Measurements from ENCODE around the gene PFN1. TPM values are rescaled to one million over a fixed set of nuclear protein-coding genes. Genes with fewer than 3 reads are reported as not detected.
A peak's percentile ranks its signal among the peaks of the same experiment; 100 is the strongest.

Gene PFN1
- total and polyA plus RNA-seq, 2 of the 8 experiments (the other 6 are each of a cell fraction or from before 2014, with no cell fraction given): 1,355 to 1,949 TPM

GRCh38 chr17:4939796-4940554 is 8.4 kb downstream of the PFN1 start, which contains the start of the genes RNF167 and SLC25A11:
Gene RNF167 (plus strand): TSS chr17:4940268. CDS start chr17:4940910, 642 bp downstream.
Gene SLC25A11 (minus strand): TSS chr17:4940046. CDS start chr17:4939910, 136 bp downstream.
- H3K9ac ChIP-seq (replicated peaks in 1 of 4; ENCODE audit: extremely low read depth in 1 of 4, low read depth in 3 of 4, low read length in 3 of 4): peak within 1 kb of the TSS; percentile 82 to 99 (median 92)
- peaks cover 9% of the 10 kb centered on the region for H3K79me1 ChIP-seq (ENCODE audit: low read depth, low read length)
- H3K4me1 ChIP-seq (replicated peaks in 1 of 4; ENCODE audit: control insufficient read depth in 3 of 4, insufficient read depth in 4 of 4, low read length in 3 of 4): peaks cover 0 to 11% (median 6%) of the 10 kb centered on the region in 4 experiments; a peak in 5 of 7 replicates
- H3K27ac ChIP-seq (ENCODE audit: low read depth, low read length): peak within 1 kb of the TSS; percentile 88
- FAIRE-seq (peak; percentile 96), DNase-seq (ENCODE audit: low read depth in 1 of 2, low spot score in 2 of 2) (peak; percentile 91 to 95)
- peak within 1 kb of the TSS; percentile 91 for H4K5ac ChIP-seq (ENCODE audit: insufficient read length, low read depth, low read length)
- H3K79me2 ChIP-seq (ENCODE audit: control insufficient read depth in 1 of 2, insufficient read depth in 2 of 2, low read length in 2 of 2): peaks cover 0 to 39% of the 10 kb centered on the region in 2 experiments; a peak in 3 of 4 replicates
- H3K18ac ChIP-seq (ENCODE audit: extremely low read depth, low read length): peak within 1 kb of the TSS; percentile 83
- peaks cover 15 to 35% (median 26%) of the 10 kb centered on the region in 4 experiments for H3K36me3 ChIP-seq (ENCODE audit: control insufficient read depth in 2 of 4, insufficient read depth in 4 of 4, low read length in 3 of 4)
- H3K4me2 ChIP-seq (ENCODE audit: insufficient read depth in 1 of 2, low read depth in 2 of 2, low read length in 2 of 2): peak within 1 kb of the TSS; percentile 93 to 96
- ChIA-PET POLR2A (ENCODE audit: partially characterized antibody) (interaction anchor here (0.7 to 27.4 kb wide), 22 partner anchors 11 to 230 kb away, joined by 3 to 987 read pairs (median 6); partner anchors contain the start of genes ARRB2, C17orf107, CAMTA2 and CHRNE), CTCF (ENCODE audit: partially characterized antibody) (interaction anchor here (0.8 to 5.9 kb wide), 14 partner anchors 9 to 59 kb away, joined by 3 to 26 read pairs (median 4); partner anchors contain the start of genes CHRNE, ENO3 and SPAG7)
- peak within 1 kb of the TSS; percentile 97 for H4K8ac ChIP-seq (ENCODE audit: extremely low read depth, insufficient read depth, low read length)
- peak within 1 kb of the TSS; percentile 85 for H4K91ac ChIP-seq (replicated peaks; ENCODE audit: insufficient read length, low read length)
- H3K14ac ChIP-seq (ENCODE audit: insufficient read length): no peak within 1 kb of the TSS
- H4K20me1 ChIP-seq (replicated peaks in 1 of 2; ENCODE audit: control insufficient read depth in 1 of 2, insufficient read depth in 2 of 2, low read length in 2 of 2): peaks cover 0 to 8% of the 10 kb centered on the region in 2 experiments
- peak within 1 kb of the TSS; percentile 97 for H2BK5ac ChIP-seq (ENCODE audit: low read depth, low read length)
- no peak within 1 kb of the TSS for H3K23ac ChIP-seq (ENCODE audit: insufficient read length)
- H2BK20ac ChIP-seq (ENCODE audit: low read length): no peak within 1 kb of the TSS
- peak within 1 kb of the TSS; percentile 85 to 94 (median 90) for H3K4me3 ChIP-seq (ENCODE audit: extremely low read depth in 1 of 4, insufficient read depth in 2 of 4, low read depth in 3 of 4, low read length in 4 of 4)
- H2BK12ac ChIP-seq (ENCODE audit: low read depth, low read length): peak within 1 kb of the TSS; percentile 39; the same call in 1 of the 2 replicates
- WGBS, 2 experiments (ENCODE audit: extremely low coverage in 1 of 2, insufficient coverage in 1 of 2, insufficient read length in 1 of 2, insufficient replicate concordance in 2 of 2, low coverage in 1 of 2, low lambda C conversion rate in 2 of 2, missing lambda C conversion rate in 1 of 2): 1% methylated on average over 71 of the region's 72 CpGs; no CpG with 5 or more reads in 1 of the 2 experiments
- H3K9me3 ChIP-seq (ENCODE audit: insufficient read depth in 2 of 2, low read depth in 1 of 2, low read length in 1 of 2): no peaks in the 10 kb centered on the region
- no peaks in the 10 kb centered on the region for H3K27me3 ChIP-seq (replicated peaks in 1 of 4; ENCODE audit: control insufficient read depth in 3 of 4, extremely low read depth in 1 of 4, insufficient read depth in 3 of 4, low read length in 3 of 4)
- H3K23me2 ChIP-seq (ENCODE audit: low read depth, low read length): peaks cover 19% of the 10 kb centered on the region
- 0 out of 2 replicates have a peak within 1 kb of the TSS, but pooled peaks have one; percentile 46 for H2BK15ac ChIP-seq (ENCODE audit: low read length)
- H2AFZ ChIP-seq (ENCODE audit: low read length): 0 out of 2 replicates have a peak within 1 kb of the TSS, but pooled peaks have one; percentile 6
- H2AK5ac ChIP-seq (ENCODE audit: low read depth, low read length): peak within 1 kb of the TSS; percentile 28; the same call in 1 of the 2 replicates
- H3K4ac ChIP-seq (replicated peaks; ENCODE audit: insufficient read length, low read depth, low read length): peak within 1 kb of the TSS; percentile 16
- H2BK120ac ChIP-seq (replicated peaks; ENCODE audit: low read depth, low read length): no peak within 1 kb of the TSS
- H3K56ac ChIP-seq (replicated peaks; ENCODE audit: insufficient read length, low read depth, low read length): peak within 1 kb of the TSS; percentile 94
- TF ChIP-seq NRF1 (IDR thresholded peaks at IDR 0.05; ENCODE audit: low read depth, low read length) (peak; percentile 70), TAF7 (optimal IDR thresholded peaks at IDR 0.05; ENCODE audit: borderline replicate concordance, low read depth, low read length) (peak; percentile 64), HDAC6 (IDR thresholded peaks at IDR 0.05; ENCODE audit: low read depth, low read length) (no peak), KDM4A (IDR thresholded peaks at IDR 0.05; ENCODE audit: low read depth, low read length, severe bottlenecking) (peak; percentile 100), SRF (IDR thresholded peaks at IDR 0.05; ENCODE audit: low read depth, low read length) (no peak), GTF2F1 (IDR thresholded peaks at IDR 0.05; ENCODE audit: borderline replicate concordance, low read depth, low read length) (no peak; the same call in 1 of the 2 replicates), NANOG (IDR thresholded peaks at IDR 0.05; ENCODE audit: insufficient read depth, low read depth, low read length, poor library complexity, severe bottlenecking) (no peak), SP2 (IDR thresholded peaks at IDR 0.05; ENCODE audit: low read length) (no peak), BACH1 (IDR thresholded peaks at IDR 0.05; ENCODE audit: low read length) (no peak; the same call in 1 of the 2 replicates), JUND (IDR thresholded peaks at IDR 0.05; ENCODE audit: low read length) (no peak), POLR2A (IDR thresholded peaks at IDR 0.05; ENCODE audit: control extremely low read depth in 1 of 2, low read depth in 2 of 2, low read length in 2 of 2) (peak; percentile 76 to 85)

Data from H1 (cell line).